Right lobe of liver (tissue), 4 donors: ENCODE data around the gene ANKRD60.

Source experiments
- POLR2A ChIP-seq: fragments of 450-650 bp; IDR thresholded peaks from one replicate; pipeline ENCODE4 v1.6.1; 2017; ENCODE audit warnings: antibody characterized with exemption, mild to moderate bottlenecking
- TF ChIP-seq, protein P1 (sequence below), 4 donors: fragments of 200-600 bp in 3 of 4; fragments of 450-650 bp in 1 of 4; IDR thresholded peaks; one replicate each; pipeline versions ENCODE4 v1.5.1 to v1.8.0; 2016 to 2022; ENCODE audit warnings: antibody characterized with exemption in 4 of 4, mild to moderate bottlenecking in 2 of 4
- donor health status: DM: no; HTN: no; CAD: no.
- donor health status: DM: no; HTN: no; CAD: no.
- donor health status: DM: no; HTN: yes; CAD: no.

- no peak for TF ChIP-seq POLR2A
- TF ChIP-seq, protein P1, sequence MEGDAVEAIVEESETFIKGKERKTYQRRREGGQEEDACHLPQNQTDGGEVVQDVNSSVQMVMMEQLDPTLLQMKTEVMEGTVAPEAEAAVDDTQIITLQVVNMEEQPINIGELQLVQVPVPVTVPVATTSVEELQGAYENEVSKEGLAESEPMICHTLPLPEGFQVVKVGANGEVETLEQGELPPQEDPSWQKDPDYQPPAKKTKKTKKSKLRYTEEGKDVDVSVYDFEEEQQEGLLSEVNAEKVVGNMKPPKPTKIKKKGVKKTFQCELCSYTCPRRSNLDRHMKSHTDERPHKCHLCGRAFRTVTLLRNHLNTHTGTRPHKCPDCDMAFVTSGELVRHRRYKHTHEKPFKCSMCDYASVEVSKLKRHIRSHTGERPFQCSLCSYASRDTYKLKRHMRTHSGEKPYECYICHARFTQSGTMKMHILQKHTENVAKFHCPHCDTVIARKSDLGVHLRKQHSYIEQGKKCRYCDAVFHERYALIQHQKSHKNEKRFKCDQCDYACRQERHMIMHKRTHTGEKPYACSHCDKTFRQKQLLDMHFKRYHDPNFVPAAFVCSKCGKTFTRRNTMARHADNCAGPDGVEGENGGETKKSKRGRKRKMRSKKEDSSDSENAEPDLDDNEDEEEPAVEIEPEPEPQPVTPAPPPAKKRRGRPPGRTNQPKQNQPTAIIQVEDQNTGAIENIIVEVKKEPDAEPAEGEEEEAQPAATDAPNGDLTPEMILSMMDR (IDR thresholded peaks at IDR 0.05): no peak
These were observed 33.4 kb downstream of the ANKRD60 start for GRCh38 chr20:58195047-58195446.
